ENCODE results near the gene LILRB3. TPM values are rescaled to one million over a fixed set of nuclear protein-coding genes. Genes with fewer than 3 reads are reported as not detected.
"Not testable (repeated sequence)": the region's sequence is repeated elsewhere in the genome, so short reads cannot be mapped to it uniquely, and the experiment has no call there.

Gene LILRB3
- total RNA-seq, 2 donors from 2014 or later: 0.31 to 1.2 TPM

DNA sequence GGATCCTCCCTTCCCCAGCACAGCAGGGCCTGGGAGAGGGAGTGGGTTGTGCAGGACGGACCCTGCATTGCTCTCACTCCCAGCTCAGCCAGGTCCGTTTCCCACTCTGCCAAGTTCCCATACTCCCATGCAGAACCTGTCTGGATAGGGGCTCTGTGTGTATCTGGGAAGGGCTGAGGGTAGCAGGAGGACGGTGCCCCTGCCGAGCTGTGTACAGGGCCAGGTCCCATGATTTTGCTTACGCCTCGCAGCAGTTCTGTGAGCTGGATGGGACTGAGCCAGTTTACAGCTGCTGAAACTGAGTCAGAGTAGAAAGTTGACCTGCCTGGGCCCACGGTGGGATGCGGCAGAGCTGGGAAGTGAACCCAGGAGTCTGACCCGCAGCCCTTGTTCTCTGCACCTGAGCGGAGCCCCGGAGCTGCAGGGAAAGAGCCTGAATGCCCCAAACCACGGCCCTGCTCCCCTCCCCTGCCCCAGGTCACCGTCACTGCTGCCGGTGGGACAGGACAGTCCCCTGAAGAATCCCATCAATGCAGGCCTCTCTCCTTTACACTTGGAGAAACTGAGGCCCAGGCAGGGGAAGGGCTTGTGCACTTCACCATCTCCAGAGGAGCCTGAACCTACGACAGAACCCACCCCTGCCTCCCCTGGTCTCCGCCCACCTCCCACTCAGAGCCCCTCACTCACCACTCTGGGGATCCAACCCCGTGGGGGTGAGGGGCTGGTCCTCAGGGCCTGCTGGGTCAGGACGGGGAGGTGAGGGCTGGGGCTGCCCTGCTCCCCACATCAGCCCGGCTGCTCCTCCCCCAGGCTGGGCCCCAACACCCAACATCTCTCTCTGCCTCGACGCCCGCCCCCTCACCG lies 30.8 kb upstream of the LILRB3 start:
- H3K4me3 Mint-ChIP-seq: no peak overlapping the region
- H3K27me3 Mint-ChIP-seq (ENCODE audit: low read depth): peaks cover 6% of the 10 kb centered on the region
- DNase-seq: no peak
- no peak for ATAC-seq (replicated peaks in 1 of 2)
- no peaks in the 10 kb centered on the region for H3K9me3 Mint-ChIP-seq
- no peak overlapping the region for H3K27ac Mint-ChIP-seq
- no peaks in the 10 kb centered on the region for H3K4me1 Mint-ChIP-seq (ENCODE audit: low read depth)
- no peaks in the 10 kb centered on the region for H3K36me3 Mint-ChIP-seq (ENCODE audit: insufficient read depth in 2 of 2)

DNA sequence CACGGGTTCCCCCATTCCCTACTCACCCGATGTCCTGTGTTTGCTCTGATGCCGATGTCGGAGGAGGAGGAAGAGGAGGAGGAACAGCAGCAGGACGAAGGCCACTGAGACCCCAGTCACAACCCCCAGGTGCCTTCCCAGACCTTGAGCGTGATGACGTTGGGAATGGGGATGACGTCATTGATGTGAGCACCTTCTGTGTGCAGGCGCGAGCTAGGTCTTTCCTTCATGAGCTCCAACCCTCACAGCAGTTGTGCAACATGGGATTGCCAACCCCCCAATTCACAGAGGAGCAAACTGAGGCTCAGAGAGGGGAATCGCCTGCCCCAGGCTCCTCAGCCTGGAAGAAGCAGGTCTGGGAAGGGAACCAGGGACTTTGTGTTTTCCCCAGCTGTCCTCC lies 30.0 kb upstream of the LILRB3 start:
- Mint-ChIP-seq H3K36me3 (ENCODE audit: insufficient read depth in 2 of 2) (no peaks in the 10 kb centered on the region), H3K9me3 (no peaks in the 10 kb centered on the region), H3K4me1 (ENCODE audit: low read depth) (peaks cover 7% of the 10 kb centered on the region), H3K4me3 (no peak overlapping the region), H3K27ac (no peak overlapping the region), H3K27me3 (ENCODE audit: low read depth) (peaks cover 6% of the 10 kb centered on the region)
- DNase-seq (no peak), ATAC-seq (replicated peaks in 1 of 2) (no peak)

DNA sequence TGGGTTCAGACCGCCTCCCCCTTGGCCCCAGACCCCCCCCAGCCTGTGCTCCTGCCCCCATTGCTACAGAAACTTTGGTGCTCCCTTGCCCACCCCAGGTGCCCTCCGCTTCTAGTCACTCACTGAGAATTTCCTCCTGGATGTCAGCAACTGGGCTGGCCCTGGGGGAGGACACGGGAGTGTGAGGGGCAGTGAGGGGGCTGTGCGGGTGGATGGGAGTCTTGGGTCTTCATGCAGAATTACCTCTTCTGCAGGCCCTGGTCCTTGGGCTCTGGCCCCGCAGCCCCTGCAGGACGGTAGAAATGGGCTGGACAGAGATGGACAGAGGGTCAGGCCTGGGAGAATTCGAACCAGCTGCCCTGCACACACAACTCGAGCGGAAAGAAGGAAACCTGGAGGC lies 29.4 kb upstream of the LILRB3 start:
- Mint-ChIP-seq H3K27me3 (ENCODE audit: low read depth) (peaks cover 6% of the 10 kb centered on the region), H3K9me3 (no peaks in the 10 kb centered on the region), H3K36me3 (ENCODE audit: insufficient read depth in 2 of 2) (no peaks in the 10 kb centered on the region), H3K4me3 (no peak overlapping the region), H3K27ac (no peak overlapping the region), H3K4me1 (ENCODE audit: low read depth) (peaks cover 13% of the 10 kb centered on the region)
- ATAC-seq (replicated peaks in 1 of 2) (no peak), DNase-seq (no peak)

DNA sequence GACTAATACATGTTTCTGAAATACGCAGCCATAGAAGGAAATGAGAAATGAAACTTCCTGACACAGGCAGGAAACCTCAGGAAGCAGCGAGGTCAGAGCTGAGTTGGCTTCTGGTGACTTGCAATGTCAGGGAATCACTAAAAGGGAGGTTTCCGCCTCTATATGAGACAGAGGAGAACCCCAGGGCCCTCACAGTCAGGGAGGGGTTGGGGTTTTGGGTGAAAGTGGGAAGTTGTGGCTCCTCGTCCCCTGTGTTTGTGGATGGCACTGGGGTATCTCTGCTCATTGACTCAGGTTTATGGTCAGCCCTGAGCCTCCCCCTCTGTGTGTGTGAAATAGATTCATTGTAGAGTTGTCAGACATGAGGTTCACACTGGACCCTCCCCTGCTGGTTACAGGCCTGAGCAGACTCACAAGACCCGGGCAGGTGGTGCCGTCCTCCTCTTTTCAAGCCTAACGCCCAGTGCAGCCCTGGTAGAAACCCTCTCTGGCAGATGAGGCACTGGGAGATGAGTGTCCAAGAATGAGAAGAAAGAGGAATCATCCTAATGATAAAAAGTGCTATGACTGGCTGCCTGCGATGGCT lies 25.3 kb upstream of the LILRB3 start:
- Mint-ChIP-seq H3K4me1 (ENCODE audit: low read depth) (peaks cover 16% of the 10 kb centered on the region), H3K9me3 (no peaks in the 10 kb centered on the region), H3K4me3 (peak overlapping the region; percentile 50 to 61), H3K27ac (no peak overlapping the region), H3K36me3 (ENCODE audit: insufficient read depth in 2 of 2) (no peaks in the 10 kb centered on the region), H3K27me3 (ENCODE audit: low read depth) (no peaks in the 10 kb centered on the region)
- DNase-seq (peak; percentile 54 to 58), ATAC-seq (replicated peaks in 1 of 2) (peak; percentile 92 to 94)

DNA sequence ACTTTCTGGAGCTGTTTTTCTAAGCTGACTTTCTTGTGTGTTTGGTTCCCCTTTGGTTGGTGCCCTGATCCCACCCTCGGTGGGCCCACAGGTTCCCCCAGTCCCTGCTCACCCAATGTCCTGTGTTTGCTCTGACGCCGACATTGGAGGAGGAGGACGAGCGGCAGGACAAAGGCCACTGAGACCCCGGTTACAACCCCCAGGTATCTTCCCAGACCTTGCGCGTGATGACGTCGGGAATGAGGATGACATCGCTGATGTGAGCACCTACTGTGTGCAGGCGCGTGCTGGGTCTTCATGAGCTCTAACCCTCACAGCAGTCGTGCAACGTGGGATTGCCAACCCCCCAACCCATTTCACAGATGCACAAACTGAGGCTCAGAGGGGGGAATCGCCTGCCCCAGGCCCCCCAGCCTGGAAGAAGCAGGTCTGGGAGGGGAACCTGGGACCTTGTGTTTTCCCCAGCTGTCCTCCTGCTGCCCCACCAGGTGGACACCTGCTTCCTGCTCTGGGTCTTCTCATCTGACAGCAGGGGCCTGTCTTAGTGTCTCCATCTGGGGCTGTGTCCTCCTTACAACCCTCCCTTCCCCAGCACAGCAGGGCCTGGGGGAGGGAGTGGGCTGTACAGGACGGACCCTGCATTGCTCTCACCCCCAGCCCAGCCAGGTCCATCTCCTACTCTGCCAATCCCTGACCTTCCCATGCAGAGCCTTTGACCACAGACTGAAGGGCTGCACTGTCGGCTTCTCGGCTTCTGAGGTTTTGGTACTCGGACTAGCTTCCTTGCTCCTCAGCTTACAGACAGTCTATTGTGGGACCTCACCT lies 24.5 kb upstream of the LILRB3 start:
- Mint-ChIP-seq H3K27me3 (ENCODE audit: low read depth) (no peaks in the 10 kb centered on the region), H3K4me1 (ENCODE audit: low read depth) (peaks cover 16% of the 10 kb centered on the region), H3K36me3 (ENCODE audit: insufficient read depth in 2 of 2) (no peaks in the 10 kb centered on the region), H3K9me3 (no peaks in the 10 kb centered on the region), H3K27ac (peak overlapping the region; percentile 71), H3K4me3 (peak overlapping the region; percentile 50 to 61)
- DNase-seq (no peak), ATAC-seq (replicated peaks in 1 of 2) (no peak)

DNA sequence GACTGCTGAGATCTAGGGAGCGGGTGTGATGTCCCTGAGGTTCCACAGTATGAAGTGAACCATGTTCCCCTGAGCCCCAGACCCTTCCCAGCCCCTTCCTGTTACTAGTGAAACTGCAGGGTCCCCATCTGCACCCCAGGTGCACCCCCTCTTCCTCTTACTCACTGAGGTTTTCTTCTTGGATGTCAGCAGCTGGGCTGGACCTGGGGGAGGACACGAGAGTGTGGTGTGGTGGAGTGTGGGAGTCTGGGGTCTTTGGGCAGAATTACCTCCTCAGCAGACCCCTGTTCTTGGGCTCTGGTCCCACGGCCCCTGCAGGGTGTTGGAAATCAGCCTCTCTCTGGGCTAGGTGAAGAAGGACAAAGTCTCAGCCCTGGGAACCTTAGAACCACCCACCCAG lies 23.1 kb upstream of the LILRB3 start:
- DNase-seq (no peak), ATAC-seq (replicated peaks in 1 of 2) (no peak)
- Mint-ChIP-seq H3K9me3 (no peaks in the 10 kb centered on the region), H3K4me1 (ENCODE audit: low read depth) (peaks cover 16% of the 10 kb centered on the region), H3K27ac (no peak overlapping the region), H3K36me3 (ENCODE audit: insufficient read depth in 2 of 2) (no peaks in the 10 kb centered on the region), H3K27me3 (ENCODE audit: low read depth) (no peaks in the 10 kb centered on the region), H3K4me3 (no peak overlapping the region)

DNA sequence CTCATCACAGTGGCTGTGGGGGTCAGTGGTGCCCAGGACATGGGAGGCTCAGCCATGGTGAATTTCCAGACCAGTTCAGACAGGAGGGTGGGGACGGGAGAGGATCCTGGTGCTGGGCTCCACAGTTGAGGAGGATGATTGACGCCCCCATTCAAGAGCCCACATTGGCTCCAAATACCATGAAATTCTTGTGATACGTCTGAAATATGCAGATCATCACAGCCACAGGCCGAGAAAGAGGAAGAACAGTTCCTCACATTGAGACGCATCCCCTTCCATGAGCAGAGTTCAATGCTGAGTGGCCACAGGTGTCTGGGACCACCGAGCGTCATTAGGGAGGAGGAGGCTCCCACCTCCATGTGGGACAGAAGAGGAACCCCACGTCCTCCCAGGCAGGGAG lies 21.0 kb upstream of the LILRB3 start:
- H3K9me3 Mint-ChIP-seq; ATAC-seq (replicated peaks in 1 of 2); H3K27ac Mint-ChIP-seq; DNase-seq; H3K4me3 Mint-ChIP-seq; H3K27me3 Mint-ChIP-seq (ENCODE audit: low read depth); H3K36me3 Mint-ChIP-seq (ENCODE audit: insufficient read depth in 2 of 2): not testable (repeated sequence)
- H3K4me1 Mint-ChIP-seq (ENCODE audit: low read depth): peaks cover 16% of the 10 kb centered on the region

DNA sequence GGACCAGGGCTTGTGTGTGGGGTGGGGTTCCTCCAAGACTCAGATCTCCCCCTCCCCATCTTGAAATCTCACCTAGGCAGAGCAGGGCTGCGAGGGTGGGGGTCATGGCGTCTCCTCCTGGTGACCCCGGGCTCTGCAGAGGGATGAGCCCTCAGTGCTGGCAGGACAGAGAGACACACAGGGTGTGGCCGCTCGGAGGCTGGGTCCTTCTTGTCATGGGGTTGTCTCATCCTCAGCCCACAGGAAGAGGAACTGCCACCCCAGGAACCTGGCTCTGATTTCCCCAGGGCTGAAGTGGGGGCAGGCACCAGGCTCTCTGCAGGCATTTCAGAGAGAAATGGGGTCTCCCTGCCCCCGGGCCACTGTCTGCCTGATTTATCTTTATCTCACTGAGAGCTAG lies 19.8 kb upstream of the LILRB3 start, which contains the start of gene LILRA6:
LILRA6 (minus strand) TSS at position 145 of the 400 bp plus-strand sequence.
- not testable (repeated sequence) for DNase-seq; H3K36me3 Mint-ChIP-seq (ENCODE audit: insufficient read depth in 2 of 2); H3K4me3 Mint-ChIP-seq; H3K9me3 Mint-ChIP-seq; H3K4me1 Mint-ChIP-seq (ENCODE audit: low read depth); H3K27ac Mint-ChIP-seq
- peaks cover 14% of the 10 kb centered on the region for H3K27me3 Mint-ChIP-seq (ENCODE audit: low read depth)
- ATAC-seq (replicated peaks in 1 of 2): peak in 1 of 2 donors; percentile 28

DNA sequence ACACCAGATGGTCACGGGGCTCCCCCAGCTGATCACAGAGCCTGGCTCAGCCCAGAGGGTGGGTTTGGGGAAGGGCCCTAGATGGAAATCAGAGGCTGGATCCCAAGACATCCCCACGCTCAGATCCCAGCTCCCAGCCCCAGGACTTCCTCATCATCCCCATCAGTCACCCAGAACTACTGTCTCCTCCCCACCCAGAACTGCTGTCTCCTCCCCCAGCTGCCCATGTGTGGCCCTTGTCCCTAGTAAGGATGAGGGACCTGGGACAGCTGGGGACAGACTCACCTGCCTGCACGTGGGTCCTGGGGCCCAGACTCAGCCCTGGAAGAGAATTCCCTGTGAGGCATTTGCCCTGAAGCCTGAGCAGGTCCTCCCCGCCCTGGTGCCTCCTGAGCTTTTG lies 19.4 kb upstream of the LILRB3 start:
- not testable (repeated sequence) for H3K4me3 Mint-ChIP-seq; ATAC-seq (replicated peaks in 1 of 2); H3K9me3 Mint-ChIP-seq; H3K36me3 Mint-ChIP-seq (ENCODE audit: insufficient read depth in 2 of 2); H3K27ac Mint-ChIP-seq; DNase-seq; H3K4me1 Mint-ChIP-seq (ENCODE audit: low read depth)
- peaks cover 14% of the 10 kb centered on the region for H3K27me3 Mint-ChIP-seq (ENCODE audit: low read depth)

DNA sequence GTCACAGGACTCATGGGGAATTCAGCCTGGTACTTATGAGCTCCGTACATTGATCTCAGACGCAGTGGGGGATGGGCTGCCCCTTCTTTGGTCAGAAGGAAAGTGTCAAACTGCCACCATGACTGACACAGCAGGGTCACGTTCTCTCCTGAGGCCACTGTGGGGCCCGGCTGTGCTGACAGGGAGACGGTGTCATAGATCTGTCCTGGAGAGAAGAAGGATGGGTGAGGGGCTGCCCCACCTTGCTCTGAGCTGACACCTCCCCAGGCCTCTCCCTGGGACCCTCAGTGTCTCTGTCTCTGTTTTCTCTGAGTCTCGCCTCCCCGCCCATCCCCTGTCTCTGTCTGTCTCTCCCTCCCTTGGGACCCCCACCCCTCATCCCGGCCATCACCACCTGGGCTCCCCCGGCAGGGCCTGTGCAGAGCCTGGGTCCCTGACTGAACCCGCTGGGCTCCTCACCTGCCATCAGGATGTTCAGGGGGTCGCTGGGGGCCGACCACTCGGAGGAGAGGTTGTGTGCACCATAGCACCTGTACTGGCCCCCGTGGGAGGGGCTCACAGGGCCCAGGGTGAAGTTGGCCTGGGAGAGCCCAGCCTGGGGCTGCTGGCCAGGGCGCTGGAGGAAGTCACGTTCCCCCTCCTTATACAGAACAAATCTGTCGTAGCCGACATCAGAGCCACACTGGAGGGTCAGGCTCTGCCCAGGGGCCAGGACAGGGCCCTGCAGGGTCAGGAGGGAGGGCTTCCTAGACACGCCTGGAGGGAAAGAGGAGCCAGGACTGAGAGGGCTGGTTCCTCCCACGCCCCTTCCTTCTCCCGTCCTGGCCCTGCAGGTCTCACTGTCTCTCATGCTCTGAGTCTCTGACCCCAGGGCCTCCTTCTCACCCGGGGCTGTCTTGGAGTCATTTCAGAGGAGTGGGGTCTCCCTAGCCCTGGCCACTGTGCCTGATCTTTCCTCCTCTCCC lies 17.8 kb upstream of the LILRB3 start:
- not testable (repeated sequence) for H3K36me3 Mint-ChIP-seq (ENCODE audit: insufficient read depth in 2 of 2); H3K9me3 Mint-ChIP-seq; DNase-seq; ATAC-seq (replicated peaks in 1 of 2); H3K4me1 Mint-ChIP-seq (ENCODE audit: low read depth); H3K4me3 Mint-ChIP-seq; H3K27ac Mint-ChIP-seq
- H3K27me3 Mint-ChIP-seq (ENCODE audit: low read depth): peaks cover 26% of the 10 kb centered on the region

DNA sequence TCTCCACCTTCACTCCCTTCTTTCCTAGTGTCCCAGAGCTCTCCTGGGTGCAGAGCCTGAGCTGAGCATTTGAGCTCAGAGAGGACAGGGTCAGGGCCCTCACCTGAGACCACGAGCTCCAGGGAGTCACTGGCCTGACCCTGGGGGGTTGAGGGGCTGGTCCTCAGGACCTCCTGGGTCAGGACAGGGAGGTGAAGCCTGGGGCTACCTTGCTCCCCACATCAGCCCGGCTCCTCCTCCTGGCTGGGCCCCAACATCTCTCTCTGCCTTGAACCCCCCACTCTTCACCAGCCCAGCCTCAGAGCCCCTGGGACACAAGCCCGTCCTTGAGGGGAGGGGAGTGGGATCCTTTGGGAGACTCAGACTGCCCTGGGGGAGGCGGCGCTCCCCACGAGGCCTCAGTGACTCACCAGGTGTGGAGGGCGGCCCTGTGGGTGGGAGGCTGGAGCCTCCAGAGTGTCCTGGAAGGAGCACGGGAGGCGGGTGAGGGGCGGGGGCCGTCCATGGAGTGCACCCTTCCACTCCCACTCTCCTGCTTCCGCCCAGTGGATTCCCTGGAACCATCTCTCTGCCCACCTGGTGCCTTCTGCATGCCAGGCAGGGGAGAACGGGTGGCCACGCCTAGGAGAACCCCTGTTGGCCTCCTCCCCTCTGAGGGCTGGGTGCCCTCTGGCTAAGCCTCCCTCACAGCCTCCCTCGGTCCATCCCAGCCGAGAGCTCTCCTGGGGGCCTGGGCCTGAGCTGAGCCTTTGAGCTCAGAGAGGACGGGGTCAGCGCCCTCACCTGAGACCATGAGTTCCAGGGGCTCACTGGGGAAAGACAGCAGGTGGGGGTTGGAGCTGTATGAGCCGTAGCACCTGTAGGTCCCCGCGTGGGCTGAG lies 16.9 kb upstream of the LILRB3 start:
- H3K4me1 Mint-ChIP-seq (ENCODE audit: low read depth); H3K36me3 Mint-ChIP-seq (ENCODE audit: insufficient read depth in 2 of 2); DNase-seq; H3K4me3 Mint-ChIP-seq; ATAC-seq (replicated peaks in 1 of 2); H3K9me3 Mint-ChIP-seq; H3K27ac Mint-ChIP-seq: not testable (repeated sequence)
- peaks cover 31% of the 10 kb centered on the region for H3K27me3 Mint-ChIP-seq (ENCODE audit: low read depth)

DNA sequence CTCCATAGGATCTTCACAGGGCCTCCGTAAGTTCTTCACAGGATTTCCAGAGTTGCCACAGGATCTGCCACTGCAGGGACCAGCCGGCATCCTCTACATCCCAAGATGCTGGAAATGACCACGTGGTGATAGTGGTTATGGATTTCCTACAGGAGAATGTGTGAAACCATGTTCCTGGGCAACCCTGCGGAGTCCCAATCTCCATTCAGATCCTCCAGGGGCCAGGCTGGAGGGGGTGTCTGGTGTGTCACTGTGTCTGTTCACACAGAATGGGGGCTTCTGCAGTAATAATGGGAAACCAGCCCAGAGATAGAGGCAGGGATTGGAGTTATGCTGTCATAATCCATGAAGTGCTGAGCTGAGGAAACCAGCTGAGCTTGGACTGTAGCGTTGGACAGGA lies 11.1 kb upstream of the LILRB3 start:
- ATAC-seq (replicated peaks in 1 of 2) (no peak), DNase-seq (no peak)
- Mint-ChIP-seq H3K27ac (no peak overlapping the region), H3K4me1 (ENCODE audit: low read depth) (peaks cover 7% of the 10 kb centered on the region), H3K4me3 (no peak overlapping the region), H3K9me3 (no peaks in the 10 kb centered on the region), H3K27me3 (ENCODE audit: low read depth) (peaks cover 74% of the 10 kb centered on the region), H3K36me3 (ENCODE audit: insufficient read depth in 2 of 2) (no peaks in the 10 kb centered on the region)

All from activated T-cell treated with anti-CD3 and anti-CD28 coated beads, Interleukin-2, amount 50 U/mL, for 72 hours (primary cell).